Fibroblast of lung (primary cell): ENCODE data around the gene RETN.

ENCODE experiments used
- CTCF ChIP-seq, 2 donors: IDR thresholded peaks in 1 of 2; conservative IDR thresholded peaks in 1 of 2; 1 replicate in 1 of 2; 2 replicates in 1 of 2; pipeline ENCODE4 v1.5.1; 2011 to 2012; ENCODE audit warnings: low read length in 2 of 2, control low read depth in 1 of 2, inconsistent platforms in 1 of 2, low read depth in 1 of 2, mild to moderate bottlenecking in 1 of 2
- EZH2 ChIP-seq: IDR thresholded peaks from 2 replicates; pipeline ENCODE4 v1.5.1; 2012; ENCODE audit warnings: low read length, control low read depth, mild to moderate bottlenecking; ENCODE audit errors: missing control alignments

- TF ChIP-seq CTCF (conservative IDR thresholded peaks at IDR 0.05 in 1 of 2, IDR thresholded peaks at IDR 0.05 in 1 of 2; ENCODE audit: low read depth in 1 of 2, low read length in 2 of 2) (no peak), EZH2 (no peak)
Observed at GRCh38 chr19:7637374-7638256, 31.2 kb upstream of the RETN start.
